Measurements from ENCODE around the gene RUNX2.

GRCh38 chr6:45369870-45370269 is 41.7 kb downstream of the RUNX2 start:
- TF ChIP-seq CTCF (IDR thresholded peaks at IDR 0.05), result no peak
- no peak for TF ChIP-seq POLR2A (IDR thresholded peaks at IDR 0.05)
